ENCODE data around the gene PPIL4.

GRCh38 chr6:149545754-149546471 lies at the start of gene PPIL4:
- peak; percentile 93 to 95 (median 94) for TF ChIP-seq CTCF (IDR thresholded peaks at IDR 0.05)
- peak; percentile 98 for TF ChIP-seq POLR2AphosphoS5 (IDR thresholded peaks at IDR 0.05)
- peak; percentile 86 for TF ChIP-seq POLR2A (IDR thresholded peaks at IDR 0.05)
